Osteocyte (in vitro differentiated cells): ENCODE results near the gene SEH1L. TPM values are rescaled to one million over a fixed set of nuclear protein-coding genes. Genes with fewer than 3 reads are reported as not detected.
"Not testable (repeated sequence)": the region's sequence is repeated elsewhere in the genome, so short reads cannot be mapped to it uniquely, and the experiment has no call there.

Experiments used
- DNase-seq: peaks from one replicate; pipeline ENCODE4 v3.0.0; 2021; ENCODE audit warnings: mixed read lengths; ENCODE audit not compliant: unreplicated experiment; ENCODE audit errors: extremely low spot score
- H3K27ac Mint-ChIP-seq: one replicate; pipeline ENCODE4 v1.8.0; 2021; ENCODE audit warnings: mild to moderate bottlenecking, mixed read lengths; ENCODE audit not compliant: unreplicated experiment
- H3K27me3 Mint-ChIP-seq: one replicate; pipeline ENCODE4 v1.8.0; 2021; ENCODE audit warnings: mixed read lengths; ENCODE audit not compliant: unreplicated experiment
- H3K36me3 Mint-ChIP-seq: one replicate; pipeline ENCODE4 v1.8.0; 2021; ENCODE audit warnings: mixed read lengths; ENCODE audit not compliant: unreplicated experiment
- H3K4me1 Mint-ChIP-seq: one replicate; pipeline ENCODE4 v1.8.0; 2021; ENCODE audit warnings: mixed read lengths; ENCODE audit not compliant: unreplicated experiment
- H3K4me3 Mint-ChIP-seq: one replicate; pipeline ENCODE4 v1.8.0; 2021; ENCODE audit warnings: mild to moderate bottlenecking, moderate library complexity, mixed read lengths; ENCODE audit not compliant: unreplicated experiment
- H3K9me3 Mint-ChIP-seq: one replicate; pipeline ENCODE4 v1.8.0; 2021; ENCODE audit warnings: mixed read lengths; ENCODE audit not compliant: unreplicated experiment
- total RNA-seq: library from RNA; stranded (reverse); gene quantifications from 2 replicates; pipeline ENCODE4 v1.2.1, GENCODE V29; 2021
- TF ChIP-seq, protein P1 (sequence below): fragments of 200-600 bp; sonication (generic); IDR thresholded peaks from 2 replicates; pipeline ENCODE4 v1.5.0; 2021; ENCODE audit warnings: antibody characterized with exemption, mild to moderate bottlenecking, moderate library complexity

The SEH1L gene
- total RNA-seq, 1 donor from 2014 or later, result 47.5 TPM

DNA sequence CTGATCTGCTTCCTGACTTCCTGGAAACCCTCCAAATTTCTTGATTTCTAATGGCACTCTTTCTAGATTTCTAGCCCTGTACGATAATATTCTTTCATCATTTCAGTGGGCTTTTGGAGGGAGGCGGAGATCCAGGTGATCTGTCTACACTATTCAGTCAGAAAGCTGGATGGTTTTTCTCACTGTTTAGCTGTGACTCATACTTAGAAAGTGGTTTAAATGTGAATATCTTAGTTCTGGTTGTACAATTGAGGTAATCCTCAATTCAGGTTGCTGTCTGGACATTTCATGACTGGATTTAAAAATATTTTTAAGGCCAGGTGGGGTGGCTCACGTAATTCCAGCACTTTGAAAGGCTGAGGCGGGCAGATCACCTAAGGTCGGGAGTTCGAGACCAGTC lies 20.8 kb downstream of the SEH1L start:
- Mint-ChIP-seq H3K27ac (no peak overlapping the region), H3K4me3 (no peak overlapping the region), H3K9me3 (no peaks in the 10 kb centered on the region), H3K4me1 (peaks cover 4% of the 10 kb centered on the region), H3K36me3 (peaks cover 37% of the 10 kb centered on the region), H3K27me3 (no peaks in the 10 kb centered on the region)
- DNase-seq, result no peak
- TF ChIP-seq, protein P1, sequence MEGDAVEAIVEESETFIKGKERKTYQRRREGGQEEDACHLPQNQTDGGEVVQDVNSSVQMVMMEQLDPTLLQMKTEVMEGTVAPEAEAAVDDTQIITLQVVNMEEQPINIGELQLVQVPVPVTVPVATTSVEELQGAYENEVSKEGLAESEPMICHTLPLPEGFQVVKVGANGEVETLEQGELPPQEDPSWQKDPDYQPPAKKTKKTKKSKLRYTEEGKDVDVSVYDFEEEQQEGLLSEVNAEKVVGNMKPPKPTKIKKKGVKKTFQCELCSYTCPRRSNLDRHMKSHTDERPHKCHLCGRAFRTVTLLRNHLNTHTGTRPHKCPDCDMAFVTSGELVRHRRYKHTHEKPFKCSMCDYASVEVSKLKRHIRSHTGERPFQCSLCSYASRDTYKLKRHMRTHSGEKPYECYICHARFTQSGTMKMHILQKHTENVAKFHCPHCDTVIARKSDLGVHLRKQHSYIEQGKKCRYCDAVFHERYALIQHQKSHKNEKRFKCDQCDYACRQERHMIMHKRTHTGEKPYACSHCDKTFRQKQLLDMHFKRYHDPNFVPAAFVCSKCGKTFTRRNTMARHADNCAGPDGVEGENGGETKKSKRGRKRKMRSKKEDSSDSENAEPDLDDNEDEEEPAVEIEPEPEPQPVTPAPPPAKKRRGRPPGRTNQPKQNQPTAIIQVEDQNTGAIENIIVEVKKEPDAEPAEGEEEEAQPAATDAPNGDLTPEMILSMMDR, result no peak

DNA sequence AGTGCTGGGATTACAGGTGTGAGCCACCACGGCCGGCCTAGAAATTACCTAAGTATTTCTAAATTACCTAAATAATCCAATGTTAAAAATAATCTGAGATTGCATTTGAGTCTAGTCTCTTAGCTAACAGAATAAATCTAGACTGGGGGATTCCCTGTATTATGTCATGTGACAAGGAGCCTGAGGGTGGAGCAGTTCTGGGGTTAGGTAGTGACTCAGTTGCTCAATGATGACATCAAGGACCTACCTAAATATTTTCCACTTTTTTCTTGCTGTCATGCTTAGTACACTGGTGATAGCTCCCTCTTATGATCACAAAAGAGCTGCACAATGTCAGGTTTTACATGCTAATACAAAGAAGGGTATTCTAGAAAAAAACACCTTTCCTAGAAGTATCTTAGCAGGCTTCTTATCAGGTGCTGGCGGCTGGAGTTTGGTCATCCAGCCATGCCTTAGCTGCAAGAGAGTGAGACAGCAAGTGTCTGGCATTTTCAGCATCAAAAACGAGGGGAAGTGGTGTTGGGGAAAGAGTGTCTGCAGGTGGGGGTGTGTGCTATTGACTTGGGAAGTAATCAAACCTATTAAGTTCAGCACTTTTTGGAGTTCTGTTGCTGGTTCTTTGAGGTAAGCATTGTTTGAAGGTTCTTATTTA lies 25.9 kb downstream of the SEH1L start:
- H3K27me3 Mint-ChIP-seq, result no peaks in the 10 kb centered on the region
- no peaks in the 10 kb centered on the region for H3K9me3 Mint-ChIP-seq
- no peak overlapping the region for H3K4me3 Mint-ChIP-seq
- no peak for DNase-seq
- peaks cover 34% of the 10 kb centered on the region for H3K36me3 Mint-ChIP-seq
- peaks cover 4% of the 10 kb centered on the region for H3K4me1 Mint-ChIP-seq
- TF ChIP-seq, protein P1, result no peak
- no peak overlapping the region for H3K27ac Mint-ChIP-seq

DNA sequence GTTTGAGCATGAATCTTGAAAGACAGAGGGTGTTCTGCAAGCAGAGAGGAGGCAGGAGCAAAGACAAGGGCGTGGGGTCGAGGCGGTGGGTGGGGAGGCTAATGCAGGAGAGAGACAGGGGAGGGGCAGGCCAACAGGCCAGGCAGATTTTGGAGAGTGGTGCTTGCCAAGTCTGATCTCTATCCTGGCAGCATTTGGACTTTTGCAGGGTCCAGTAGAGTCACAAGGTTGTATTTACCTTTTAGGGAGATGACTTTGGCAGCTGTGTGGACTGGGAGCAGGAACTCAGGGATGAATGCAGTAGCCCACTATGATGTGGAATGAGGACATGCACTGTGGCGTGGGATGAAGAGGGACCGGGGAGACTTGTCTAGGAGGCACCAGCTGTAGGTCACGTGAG lies 27.7 kb downstream of the SEH1L start:
- peaks cover 4% of the 10 kb centered on the region for H3K4me1 Mint-ChIP-seq
- TF ChIP-seq, protein P1, result no peak
- no peak overlapping the region for H3K4me3 Mint-ChIP-seq
- no peak for DNase-seq
- H3K36me3 Mint-ChIP-seq, result peaks cover 37% of the 10 kb centered on the region
- no peaks in the 10 kb centered on the region for H3K9me3 Mint-ChIP-seq
- no peaks in the 10 kb centered on the region for H3K27me3 Mint-ChIP-seq
- H3K27ac Mint-ChIP-seq, result no peak overlapping the region

DNA sequence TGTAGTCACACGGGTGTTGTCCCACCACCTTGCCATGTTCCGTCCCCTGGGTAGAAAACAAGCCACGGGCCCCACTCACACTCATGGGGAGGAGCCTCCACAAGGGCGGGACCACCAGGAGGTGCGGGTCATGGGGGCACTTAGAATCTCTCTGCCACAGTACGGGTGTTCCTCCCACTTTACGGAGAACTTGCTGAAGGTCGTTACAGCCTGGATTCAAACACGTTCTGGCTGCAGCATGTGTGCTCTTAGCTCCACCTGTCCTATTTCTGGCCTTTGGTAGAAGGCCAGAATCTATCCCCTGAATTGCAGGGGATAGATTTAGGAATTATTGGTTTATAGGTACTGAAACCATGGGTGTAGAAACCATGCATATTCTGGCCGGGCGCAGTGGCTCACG lies 28.5 kb downstream of the SEH1L start:
- no peak overlapping the region for H3K4me3 Mint-ChIP-seq
- DNase-seq, result no peak
- H3K4me1 Mint-ChIP-seq, result peaks cover 4% of the 10 kb centered on the region
- TF ChIP-seq, protein P1, result no peak
- H3K27ac Mint-ChIP-seq, result no peak overlapping the region
- H3K27me3 Mint-ChIP-seq, result no peaks in the 10 kb centered on the region
- H3K36me3 Mint-ChIP-seq, result peaks cover 33% of the 10 kb centered on the region
- H3K9me3 Mint-ChIP-seq, result no peaks in the 10 kb centered on the region

DNA sequence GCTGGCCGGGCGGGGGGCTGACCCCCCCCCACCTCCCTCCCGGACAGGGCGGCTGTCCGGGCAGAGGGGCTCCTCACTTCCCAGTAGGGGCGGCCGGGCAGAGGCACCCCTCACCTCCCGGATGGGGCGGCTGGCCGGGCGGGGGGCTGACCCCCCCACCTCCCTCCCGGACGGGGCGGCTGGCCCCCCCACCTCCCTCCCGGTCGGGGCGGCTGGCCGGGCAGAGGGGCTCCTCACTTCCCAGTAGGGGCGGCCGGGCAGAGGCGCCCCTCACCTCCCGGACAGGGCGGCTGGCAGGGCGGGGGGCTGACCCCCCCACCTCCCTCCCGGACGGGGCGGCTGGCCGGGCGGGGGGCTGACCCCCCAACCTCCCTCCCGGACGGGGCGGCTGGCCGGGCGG lies 32.3 kb downstream of the SEH1L start:
- H3K4me1 Mint-ChIP-seq, DNase-seq, H3K4me3 Mint-ChIP-seq, H3K27ac Mint-ChIP-seq, H3K9me3 Mint-ChIP-seq, H3K27me3 Mint-ChIP-seq: not testable (repeated sequence)
- H3K36me3 Mint-ChIP-seq, result peaks cover 21% of the 10 kb centered on the region
